Right forelimb (tissue), 1 donor: ENCODE results near the gene CCNJ.
"Not testable (repeated sequence)": the region's sequence is repeated elsewhere in the genome, so short reads cannot be mapped to it uniquely, and the experiment has no call there.

Source experiments
- DNase-seq: peaks from one replicate; pipeline ENCODE4 v3.0.0-alpha.2; 2018

CCNJ gene, protein sequence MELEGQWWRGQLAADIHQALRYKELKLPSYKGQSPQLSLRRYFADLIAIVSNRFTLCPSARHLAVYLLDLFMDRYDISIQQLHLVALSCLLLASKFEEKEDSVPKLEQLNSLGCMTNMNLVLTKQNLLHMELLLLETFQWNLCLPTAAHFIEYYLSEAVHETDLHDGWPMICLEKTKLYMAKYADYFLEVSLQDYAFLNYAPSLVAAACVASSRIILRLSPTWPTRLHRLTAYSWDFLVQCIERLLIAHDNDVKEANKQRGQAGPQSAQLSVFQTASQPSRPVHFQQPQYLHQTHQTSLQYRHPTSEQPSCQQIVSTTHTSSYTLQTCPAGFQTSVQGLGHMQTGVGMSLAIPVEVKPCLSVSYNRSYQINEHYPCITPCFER

DNA sequence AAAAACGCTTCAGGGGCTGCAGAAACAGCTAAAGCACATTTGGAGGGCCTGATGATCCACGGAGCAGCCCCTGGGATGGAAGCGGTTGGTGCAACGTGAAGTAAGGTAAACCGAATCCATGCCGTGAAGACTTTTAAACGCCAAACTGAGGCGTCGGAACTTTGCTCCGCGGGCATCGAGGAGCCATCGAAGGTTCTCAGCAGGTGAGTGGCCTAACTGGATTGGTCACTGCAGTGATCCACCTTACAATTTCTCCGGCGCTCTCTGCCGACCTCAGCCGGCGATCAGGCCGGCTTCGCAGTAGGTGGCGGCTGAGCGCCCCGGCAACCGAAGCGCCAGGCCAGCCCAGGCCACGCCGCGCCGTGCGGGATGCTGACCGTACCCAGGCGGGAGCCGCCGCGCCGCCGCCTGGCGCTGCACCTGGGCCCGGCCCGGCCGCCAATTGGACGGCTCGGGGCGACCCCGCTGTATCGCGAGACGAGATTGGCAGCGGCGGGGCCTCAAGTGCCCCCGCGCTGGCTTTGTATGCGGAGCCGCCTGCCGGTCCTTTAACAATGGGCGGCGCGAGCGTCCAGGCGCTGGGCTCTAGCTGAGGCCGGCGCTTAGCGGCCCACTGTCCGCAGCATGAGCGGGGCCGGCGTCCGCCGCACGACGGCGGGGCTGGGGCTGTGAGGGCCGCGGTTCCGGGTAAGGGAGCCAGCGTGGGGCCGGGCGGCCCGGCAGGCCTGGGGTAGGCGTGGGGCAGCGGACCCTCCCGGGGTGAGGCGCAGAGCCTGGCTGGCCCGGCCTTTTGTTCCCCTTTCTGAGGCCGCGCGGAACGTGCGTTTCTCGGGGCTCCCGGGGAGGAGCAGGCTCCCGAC, at the start of gene CCNJ:
TSS of gene CCNJ (plus strand) at position 551 of the 860 bp plus-strand sequence. CDS start 811 bp downstream, outside the sequence.
- DNase-seq, result peak; percentile 92

DNA sequence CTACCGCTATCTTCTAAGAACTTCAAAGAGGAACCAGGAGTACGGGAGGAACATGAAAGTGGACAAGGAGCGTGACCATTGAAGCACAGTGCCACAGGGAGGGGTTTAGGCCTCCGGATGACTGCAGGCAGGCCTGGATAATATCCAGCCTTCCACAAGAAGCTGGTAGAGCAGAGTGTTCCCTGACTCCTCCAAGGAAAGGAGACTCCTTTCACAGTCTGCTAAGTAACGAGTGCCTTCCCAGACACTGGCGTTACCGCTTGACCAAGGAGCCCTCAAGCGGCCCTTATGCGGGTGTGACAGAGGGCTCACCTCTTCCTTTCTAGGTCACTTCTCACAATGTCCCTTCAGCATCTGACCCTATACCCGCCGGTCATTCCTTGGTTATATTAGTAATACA, 49.0 kb upstream of the CCNJ start:
- not testable (repeated sequence) for DNase-seq

DNA sequence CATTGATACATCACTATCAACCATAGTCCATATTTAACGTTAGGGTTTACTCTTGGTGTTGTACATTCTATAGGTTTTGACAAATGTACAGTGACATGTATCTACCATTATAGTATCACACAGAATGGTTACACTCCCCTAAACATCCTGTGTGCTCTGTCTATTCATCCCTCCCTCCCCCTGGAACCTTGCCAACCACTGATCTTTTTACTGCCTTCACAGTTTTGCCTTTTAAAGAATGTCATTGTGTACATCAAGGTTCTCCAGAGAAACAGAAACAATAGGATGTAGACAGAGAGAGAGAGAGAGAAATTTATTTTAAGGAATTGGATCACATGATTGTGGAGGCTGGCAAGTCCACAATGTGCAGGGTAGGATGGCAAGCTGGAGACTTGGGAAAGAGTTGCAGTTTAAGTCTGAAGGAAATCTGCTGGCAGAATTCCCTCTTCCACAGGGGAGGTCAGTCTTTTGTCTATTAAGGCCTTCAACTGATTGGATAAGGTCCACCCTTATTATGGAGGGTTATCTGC, 45.1 kb upstream of the CCNJ start:
- DNase-seq, result no peak

DNA sequence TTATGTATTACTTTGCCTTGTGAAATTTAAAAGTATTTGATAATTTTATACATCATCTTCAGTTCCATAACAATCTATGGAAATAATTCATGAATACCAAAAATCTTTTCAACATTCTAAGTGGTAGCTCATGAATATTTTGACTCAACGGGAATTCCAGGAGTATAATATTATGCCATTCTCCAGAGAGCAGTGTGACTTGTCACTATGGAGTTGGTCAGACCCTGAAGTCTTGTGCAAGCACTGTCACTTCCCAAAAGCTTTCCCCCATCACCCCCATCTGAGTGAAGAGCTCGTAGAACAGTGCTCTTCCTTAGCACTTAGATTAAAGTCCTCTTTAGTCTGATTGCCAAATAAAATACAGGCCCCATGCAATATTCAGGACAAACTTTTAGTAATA, 29.4 kb upstream of the CCNJ start:
- no peak for DNase-seq

DNA sequence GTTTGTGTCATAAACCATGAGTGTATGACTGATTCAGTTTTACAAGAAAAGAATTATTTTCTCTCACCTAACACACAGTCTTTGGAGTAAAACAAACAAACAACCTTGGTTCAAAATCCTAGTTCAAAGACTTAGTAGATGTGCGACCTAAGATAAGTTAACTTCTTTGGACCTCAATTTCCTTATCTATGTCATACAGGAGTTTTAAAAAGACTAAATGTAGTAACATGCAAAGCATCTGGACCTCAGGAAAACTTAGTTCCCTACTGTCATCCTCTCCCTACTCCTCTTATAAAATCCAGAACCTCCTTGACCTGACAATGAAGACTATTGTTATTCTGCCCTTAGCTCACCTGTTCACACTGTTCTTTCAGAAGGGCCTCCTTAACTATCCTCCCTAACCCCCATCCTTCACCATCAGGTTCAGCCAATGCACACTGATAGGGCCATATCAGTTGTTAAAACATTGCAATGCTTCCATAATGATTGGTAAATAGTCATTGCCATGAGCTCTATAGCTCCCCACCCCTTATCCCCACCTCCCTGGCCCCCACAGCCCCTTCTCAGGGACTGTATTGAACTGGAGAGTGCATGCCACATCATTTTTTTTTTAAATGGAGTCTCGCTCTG, 28.8 kb upstream of the CCNJ start:
- no peak for DNase-seq

DNA sequence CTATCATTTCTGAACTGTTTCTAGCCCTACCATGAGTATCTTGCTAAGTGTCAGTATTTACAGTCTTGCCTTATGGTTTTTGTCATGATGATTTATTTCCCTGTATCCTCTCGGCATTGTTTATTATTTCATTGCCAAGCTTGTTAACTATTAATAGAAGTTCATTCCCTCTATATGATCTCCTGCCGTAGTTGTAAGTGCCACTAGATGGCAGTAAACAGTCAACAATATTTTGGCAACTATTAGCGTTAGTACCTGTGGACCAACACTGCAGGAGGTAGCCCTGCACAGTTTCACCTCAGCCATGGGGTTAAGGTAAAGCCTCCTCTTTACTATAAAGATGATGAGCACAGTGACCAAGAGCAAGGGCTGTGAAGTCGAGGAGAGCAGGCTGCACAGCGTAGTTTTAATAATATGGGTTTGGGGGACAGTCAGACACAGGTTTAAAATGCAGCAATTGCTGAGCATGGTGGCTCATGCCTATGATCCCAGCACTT, 26.1 kb upstream of the CCNJ start:
- peak; percentile 43 for DNase-seq

DNA sequence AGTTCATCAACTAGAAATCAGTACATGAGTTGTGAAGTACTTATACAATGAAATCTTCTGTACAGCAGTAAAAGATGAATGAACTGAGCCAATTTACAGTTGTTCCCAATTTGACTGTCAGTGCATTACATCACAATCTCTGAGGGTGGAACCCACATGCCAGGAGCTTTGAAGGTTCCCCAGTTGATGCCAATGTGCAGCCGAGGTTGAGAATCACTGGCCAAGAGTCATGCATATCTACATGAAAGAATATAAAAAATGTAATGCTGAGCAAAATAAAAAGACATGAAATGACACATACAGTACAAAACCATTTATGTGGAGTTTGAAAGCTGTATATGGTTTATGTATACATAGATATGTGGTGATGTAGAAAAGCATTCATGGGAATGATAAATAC, 22.1 kb upstream of the CCNJ start:
- DNase-seq, result no peak

DNA sequence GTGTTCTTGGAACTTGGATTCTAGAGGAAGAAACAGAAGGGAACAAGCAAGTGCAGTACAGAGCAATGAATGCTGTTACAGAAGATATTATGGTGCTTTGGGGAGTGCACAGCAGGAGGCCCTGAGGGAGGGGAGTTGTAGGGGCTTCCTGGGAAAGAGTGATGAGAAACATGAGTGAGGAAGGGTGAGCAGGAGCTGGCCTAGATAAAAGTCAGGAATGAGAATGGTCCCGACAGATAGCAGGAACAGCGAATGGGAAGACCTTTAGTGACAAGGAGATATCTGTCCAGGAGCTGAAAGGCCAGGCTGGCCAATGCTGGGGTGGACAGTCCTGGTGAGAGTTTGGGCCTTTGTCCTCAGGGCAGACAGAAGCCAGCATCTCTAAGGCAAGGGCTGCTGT, 20.6 kb upstream of the CCNJ start:
- no peak for DNase-seq

DNA sequence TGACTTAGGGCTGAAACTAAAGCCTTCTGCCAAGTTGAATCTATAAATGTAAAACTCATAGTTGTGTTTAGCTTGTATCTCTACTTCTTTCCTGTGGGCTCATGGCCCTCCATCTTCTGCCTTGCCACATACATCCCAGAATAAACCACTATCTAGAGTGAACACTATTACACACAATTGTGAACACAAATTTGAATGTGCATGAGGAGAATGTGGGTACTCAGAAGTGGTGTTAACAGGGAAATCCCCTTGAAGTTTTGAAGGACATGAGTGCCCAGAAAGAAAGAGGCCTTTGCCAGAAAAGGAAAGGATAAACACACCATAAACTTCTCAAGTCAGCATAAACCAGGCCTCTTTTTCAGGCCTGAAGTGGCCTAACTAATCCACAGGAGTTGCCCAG, 20.2 kb upstream of the CCNJ start:
- no peak for DNase-seq

DNA sequence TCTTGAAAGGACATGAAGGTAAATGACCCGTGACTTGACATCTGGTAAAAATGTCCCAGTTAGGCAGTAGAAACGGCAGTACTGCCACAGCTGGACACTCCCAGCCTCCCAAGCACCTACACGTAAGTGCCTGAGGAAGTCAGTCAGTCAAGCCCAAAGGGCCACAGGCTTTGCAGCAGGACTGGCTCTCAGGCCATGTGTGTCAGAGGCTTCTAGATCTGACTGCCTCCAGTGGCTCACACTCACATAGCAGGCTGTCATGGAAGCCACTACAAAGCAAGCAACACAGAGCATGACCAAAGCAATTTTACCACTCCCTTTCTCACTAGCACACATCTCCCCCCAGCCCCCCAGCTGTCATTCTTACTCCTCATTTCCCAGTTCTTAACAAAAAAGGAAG, 17.8 kb upstream of the CCNJ start:
- DNase-seq, result no peak

DNA sequence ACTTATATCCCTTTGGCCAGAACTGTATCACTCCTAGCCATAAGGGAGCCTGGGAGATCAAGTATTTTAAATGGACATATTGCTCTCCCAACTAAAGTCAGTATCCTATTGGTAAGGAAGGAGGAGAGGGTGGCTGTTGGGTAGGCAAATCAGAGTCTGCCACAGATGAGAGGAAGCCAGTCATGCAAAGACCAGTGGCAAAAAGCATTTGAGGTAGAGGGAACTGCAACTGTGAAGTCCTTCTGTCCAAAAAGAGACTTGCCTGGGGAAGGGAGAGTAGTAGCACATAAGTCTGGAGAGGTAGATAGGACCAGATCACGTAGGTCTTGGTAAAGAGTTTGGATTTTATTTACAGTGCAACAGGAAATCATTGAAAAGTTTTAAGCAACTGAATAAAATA, 8.8 kb upstream of the CCNJ start:
- no peak for DNase-seq

DNA sequence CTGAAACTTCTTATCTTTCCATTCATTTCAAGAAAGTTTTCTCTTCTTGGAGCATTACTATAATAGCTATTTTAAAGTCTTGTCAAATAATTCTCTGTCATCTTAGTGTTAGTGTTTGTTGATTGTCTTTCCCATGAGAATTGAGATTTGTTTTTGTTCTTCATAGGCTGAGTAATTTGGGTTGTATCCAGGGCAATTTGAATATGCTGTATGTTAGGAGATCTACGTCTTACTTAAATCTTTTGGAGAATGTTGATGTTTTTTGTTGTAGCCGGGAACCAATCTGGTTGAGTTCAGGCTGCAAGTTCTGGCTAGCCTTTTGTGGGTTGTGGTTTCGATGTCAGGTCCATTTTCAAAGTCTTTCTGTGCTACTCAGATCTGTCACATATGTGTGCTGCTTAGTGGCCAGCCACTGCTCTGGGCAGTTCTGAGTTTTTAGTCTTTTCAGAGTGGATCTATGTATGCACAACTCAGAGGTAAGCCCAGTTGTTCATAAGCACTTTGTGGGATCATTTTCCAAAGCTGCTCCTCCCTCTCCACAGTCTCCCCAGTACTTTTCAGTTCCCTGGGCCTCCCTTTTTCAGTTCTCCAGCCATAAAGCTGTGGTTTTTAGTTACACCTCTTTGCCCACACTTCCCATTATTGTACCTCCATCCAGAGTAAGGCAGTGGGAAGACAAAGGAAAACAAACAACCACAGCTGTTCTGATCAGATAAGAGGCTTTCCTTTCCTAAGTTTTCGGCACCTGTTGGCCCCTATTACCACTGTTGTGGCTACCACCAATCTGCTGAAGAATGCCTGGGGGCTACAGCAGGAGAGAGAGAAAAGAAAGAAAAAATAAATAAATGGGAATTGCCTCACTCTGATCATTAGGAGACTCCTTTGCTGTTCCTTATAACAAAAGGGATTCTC, 4.7 kb upstream of the CCNJ start:
- DNase-seq, result no peak

DNA sequence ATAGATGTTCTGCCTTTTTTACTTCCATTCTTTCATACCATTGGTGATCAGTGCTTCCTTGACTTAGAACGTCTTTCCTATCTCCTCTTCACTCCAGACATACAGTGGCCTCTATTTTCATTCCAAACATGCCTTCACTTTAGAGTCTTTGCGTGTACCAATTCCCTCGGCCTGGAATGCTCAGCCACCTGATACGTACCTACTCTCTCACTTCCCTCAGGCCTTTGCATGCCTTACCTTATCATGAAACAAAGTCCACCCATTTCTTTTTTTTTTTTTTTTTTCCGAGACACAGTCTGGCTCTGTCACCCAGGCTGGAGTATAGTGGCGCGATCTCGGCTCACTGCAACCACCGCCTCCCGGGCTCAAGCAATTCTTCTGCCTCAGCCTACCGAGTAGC, 2.2 kb upstream of the CCNJ start:
- no peak for DNase-seq

DNA sequence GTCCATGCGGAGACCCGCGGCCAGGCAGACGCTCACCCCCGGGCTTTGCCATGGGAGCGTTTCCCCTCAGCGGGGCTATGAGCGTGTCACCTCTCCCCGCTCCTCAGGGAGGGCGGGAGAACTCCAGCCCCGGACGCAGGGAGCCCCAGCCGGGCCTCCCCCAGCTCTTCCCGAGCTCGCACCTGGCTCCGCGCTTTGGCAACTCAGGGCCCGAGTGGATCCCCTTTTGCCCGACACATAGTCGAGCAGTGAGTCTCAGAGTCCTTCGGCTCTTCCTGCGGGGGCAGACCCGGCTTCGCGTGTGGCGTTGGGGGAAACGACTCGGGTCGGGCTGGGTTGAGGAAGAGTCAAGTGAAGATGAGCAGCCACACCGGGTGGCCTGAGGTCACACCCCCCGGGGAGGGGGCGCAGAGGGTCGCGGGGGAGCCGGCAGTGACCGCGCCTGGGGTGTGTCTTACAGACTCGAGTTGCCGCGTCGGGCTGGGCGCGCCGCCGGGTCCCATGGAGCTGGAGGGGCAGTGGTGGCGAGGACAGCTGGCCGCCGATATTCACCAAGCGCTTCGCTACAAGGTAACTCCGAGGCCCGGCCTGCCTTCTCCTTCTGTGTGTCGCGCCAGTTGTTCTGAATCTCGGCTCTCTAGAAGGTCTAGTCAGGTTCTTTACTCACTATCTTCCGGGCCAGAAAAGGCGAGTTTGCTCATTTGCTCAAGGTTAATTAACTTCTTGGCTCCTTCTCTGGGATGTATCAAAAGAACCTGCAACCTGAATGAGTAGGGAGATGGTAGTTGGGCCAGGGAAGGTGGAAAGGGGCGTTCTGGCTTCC, 721 bp downstream of the CCNJ start:
- peak; percentile 78 for DNase-seq

DNA sequence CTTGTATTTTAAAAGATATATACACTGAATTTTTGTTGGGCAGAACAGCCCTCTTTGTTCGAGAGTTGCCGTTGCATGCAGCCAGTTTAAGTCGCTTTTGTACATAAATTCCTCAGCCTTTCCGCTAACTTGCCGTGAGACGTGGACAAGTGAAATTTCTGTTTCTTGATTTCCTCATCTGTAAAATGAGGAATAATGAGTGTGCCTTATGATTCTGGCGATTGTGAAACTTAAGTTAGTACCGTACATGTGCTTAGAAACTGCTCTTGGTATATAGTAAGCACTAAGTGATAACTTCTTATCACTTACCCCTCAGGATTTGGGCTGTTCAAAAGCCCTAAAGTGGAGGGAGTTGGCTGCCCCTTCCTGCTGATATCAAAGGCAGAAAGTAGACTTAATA, 1.4 kb downstream of the CCNJ start:
- DNase-seq, result no peak

DNA sequence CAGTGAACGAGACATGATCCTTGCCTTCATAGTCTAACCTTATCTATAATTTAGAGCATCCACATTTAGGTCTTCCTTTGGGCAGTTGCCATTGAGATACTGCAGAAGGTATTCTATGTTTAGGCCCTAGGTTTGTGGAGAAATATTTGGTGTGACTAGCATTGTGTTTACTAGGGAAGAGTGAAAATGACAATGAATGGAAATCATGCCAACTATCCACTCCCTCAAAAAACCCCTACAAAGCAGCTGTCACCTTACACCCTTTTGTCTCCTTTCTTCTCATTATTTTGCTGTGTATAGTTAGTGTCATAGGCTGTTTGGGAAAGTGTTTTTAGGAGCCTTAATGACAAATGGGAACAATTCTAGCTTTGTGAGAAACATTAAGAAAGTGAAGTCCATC, 3.2 kb downstream of the CCNJ start:
- no peak for DNase-seq

DNA sequence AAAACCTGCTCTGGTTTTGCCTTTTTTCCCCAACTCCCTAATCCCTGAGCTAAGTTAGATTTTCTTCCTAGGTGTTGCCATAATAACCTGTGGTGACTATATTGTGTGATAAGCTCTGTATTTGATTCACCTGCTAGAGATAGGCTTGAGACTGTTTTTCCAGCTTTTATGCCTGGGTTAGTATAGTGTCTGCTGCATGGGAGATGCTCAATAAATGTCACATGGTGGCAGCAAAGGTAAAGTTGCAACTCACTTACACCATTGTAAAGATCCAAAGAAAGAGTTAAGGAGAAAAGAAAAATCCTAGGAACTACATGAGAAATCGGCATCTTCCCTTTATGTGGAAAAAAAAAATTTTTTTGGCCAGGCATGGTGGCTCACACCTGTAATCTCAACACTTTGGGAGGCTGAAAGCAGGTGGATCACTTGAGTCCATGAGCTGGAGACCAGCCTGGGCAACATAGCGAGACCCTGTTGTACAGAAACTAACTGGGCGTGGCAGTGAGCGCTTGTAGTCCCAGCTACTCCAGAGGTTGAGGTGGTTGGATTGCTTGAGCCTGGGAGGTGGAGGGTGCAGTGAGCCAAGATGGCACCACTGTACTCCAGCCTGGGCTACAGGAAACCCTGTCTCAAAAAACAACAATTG, 3.7 kb downstream of the CCNJ start:
- DNase-seq, result no peak

DNA sequence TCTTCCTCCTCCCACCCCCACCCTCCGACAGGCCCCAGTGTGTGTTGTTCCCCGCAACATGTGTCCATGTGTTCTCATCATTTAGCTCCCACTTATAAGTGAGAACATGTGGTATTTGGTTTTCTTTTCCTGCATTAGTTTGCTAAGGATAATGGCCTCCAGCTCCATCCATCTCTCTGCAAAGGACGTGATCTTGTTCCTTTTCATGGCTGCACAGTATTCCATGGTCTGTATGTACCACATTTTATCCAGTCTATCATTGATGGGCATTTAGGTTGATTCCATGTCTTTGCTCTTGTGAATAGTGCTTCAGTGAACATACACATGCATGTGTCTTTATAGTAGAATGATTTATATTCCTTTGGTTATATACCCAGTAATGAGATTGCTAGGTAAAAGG, 4.5 kb downstream of the CCNJ start:
- DNase-seq, result not testable (repeated sequence)

DNA sequence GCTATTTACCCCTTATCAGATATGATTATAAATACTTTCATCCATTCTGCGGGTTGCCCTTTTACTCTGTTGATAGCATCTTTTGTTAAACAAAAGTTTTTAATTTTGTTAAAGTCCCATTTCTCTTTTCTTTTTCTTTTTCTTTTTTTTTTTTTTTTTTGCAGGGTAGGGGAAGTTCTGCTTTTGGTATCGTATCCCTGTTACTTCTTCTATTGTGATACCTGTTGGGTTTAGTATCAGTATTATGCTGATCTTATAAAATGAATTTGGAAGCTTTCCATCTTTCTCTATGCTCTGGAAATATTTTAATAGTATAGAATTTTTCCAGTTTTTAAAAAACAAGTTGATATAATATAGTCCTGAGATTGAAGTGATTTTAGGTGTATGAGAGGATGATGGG, 6.0 kb downstream of the CCNJ start:
- DNase-seq, result no peak

DNA sequence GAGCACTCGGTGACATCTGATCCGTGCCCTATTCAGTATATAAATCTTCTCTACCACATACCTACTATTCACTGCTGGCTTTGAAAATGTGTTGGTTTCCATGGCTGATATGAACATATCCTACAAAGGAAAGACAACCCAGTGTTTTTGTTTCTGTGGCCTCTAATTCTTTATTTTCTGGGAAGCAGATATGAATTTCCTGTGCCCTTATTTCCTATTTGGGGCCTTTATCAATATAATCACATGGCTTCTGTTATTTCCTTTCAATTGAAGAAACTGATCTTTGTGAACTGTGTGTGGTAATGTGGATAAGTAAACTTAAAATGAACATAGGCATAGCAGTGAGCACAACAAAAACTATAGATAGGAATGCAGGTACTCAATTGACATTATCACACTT, 10.6 kb downstream of the CCNJ start:
- DNase-seq, result no peak

DNA sequence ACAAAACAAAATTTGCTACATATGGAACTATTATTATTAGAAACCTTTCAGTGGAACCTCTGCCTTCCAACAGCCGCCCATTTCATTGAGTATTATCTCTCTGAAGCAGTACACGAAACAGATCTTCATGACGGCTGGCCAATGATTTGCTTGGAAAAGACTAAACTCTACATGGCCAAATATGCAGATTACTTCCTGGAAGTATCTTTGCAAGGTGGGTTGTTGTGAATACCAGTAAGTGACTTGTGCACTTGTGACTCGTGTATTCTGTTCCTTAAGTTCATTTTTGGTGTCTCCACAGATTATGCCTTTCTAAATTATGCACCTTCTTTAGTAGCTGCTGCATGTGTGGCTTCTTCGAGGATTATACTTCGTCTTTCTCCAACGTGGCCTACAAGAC, 13.4 kb downstream of the CCNJ start:
- no peak for DNase-seq
